Measurements from ENCODE around the gene MANBA. TPM values are rescaled to one million over a fixed set of nuclear protein-coding genes. Genes with fewer than 3 reads are reported as not detected.

MANBA gene
- total and polyA plus RNA-seq, 2 of the 4 experiments (the other 2 are of a cell fraction), result 11.5 to 17.2 TPM

GRCh38 chr4:102687982-102688433 lies 72.8 kb downstream of the MANBA start:
- peaks cover 2% of the 10 kb centered on the region; the same call in 1 of the 2 replicates for H3K36me3 ChIP-seq (ENCODE audit: control insufficient read depth, insufficient read depth, low read length)
- in situ Hi-C loops (cut with MboI; ENCODE audit: low sequenced_read_pairs), result no loop called here
- H2AK5ac ChIP-seq (ENCODE audit: low read depth, low read length), result peak overlapping the region; percentile 73
- peak overlapping the region; percentile 46; the same call in 2 of the 3 replicates for H2BK15ac ChIP-seq (ENCODE audit: low read depth, low read length)
- no peak overlapping the region for H3K4me2 ChIP-seq (ENCODE audit: low read depth, low read length)
- BruUV-seq (replicated peaks), result no TSS peak
- WGBS, 2 experiments (ENCODE audit: extremely low coverage in 2 of 2, insufficient read length in 1 of 2), result 96% methylated on average over 5 of the region's 7 CpGs; no CpG with 5 or more reads in 1 of the 2 experiments
- H4K91ac ChIP-seq (ENCODE audit: insufficient read depth, low read depth, low read length), result peak overlapping the region; percentile 24; the same call in 1 of the 2 replicates
- no peak overlapping the region for H4K5ac ChIP-seq (ENCODE audit: low read depth, low read length)
- H2BK5ac ChIP-seq (ENCODE audit: low read depth, low read length, poor library complexity, severe bottlenecking), result peak overlapping the region; percentile 69
- DNase-seq, result peak; percentile 15
- H3K18ac ChIP-seq (ENCODE audit: low read depth, low read length), result no peak overlapping the region
- peak overlapping the region; percentile 8 for H3K23ac ChIP-seq (ENCODE audit: low read depth, low read length)
- peaks cover 4 to 19% of the 10 kb centered on the region in 2 experiments; a peak in 3 of 4 replicates for H3K79me1 ChIP-seq (ENCODE audit: low read depth in 1 of 2, low read length in 2 of 2)
- H3K4me3 ChIP-seq (ENCODE audit: insufficient read depth, low read depth, low read length), result no peak overlapping the region
- dilution Hi-C loops (cut with HindIII; ENCODE audit: low sequenced_read_pairs, unreplicated experiment), result no loop called here
- TF ChIP-seq POLR2A (IDR thresholded peaks at IDR 0.05; ENCODE audit: low read depth, low read length) (no peak), USF2 (IDR thresholded peaks at IDR 0.05; ENCODE audit: low read depth, low read length) (no peak), MAZ (IDR thresholded peaks at IDR 0.05; ENCODE audit: borderline replicate concordance, low read depth, low read length) (no peak)
- no peaks in the 10 kb centered on the region for H3K27me3 ChIP-seq (ENCODE audit: control insufficient read depth, insufficient read depth, low read length)
- POLR2A ChIA-PET (ENCODE audit: unreplicated experiment), result no interaction called here
- peaks cover 12% of the 10 kb centered on the region for H3K4me1 ChIP-seq (ENCODE audit: control insufficient read depth, insufficient read depth, low read length)
- intact Hi-C loops (cut with micrococcal nuclease), result no loop called here
- no peak overlapping the region for H2AK9ac ChIP-seq (replicated peaks; ENCODE audit: low read depth, low read length, poor library complexity)
- H3K9ac ChIP-seq (ENCODE audit: low read depth, low read length), result no peak overlapping the region
- ATAC-seq (ENCODE audit: low read depth), result no peak
- H3K9me3 ChIP-seq (ENCODE audit: control insufficient read depth, insufficient read depth, low read length), result no peaks in the 10 kb centered on the region
- peak overlapping the region in 1 of 2 experiments; percentile 68; a peak in 1 of 4 replicates for H4K8ac ChIP-seq (ENCODE audit: low read depth in 2 of 2, low read length in 2 of 2)
- CTCF ChIA-PET, result no interaction called here
- H3K14ac ChIP-seq (replicated peaks; ENCODE audit: low read depth, low read length), result peak overlapping the region; percentile 47
- H2BK20ac ChIP-seq (ENCODE audit: low read depth, low read length), result peak overlapping the region; percentile 64; the same call in 1 of the 2 replicates
- H2BK120ac ChIP-seq (ENCODE audit: low read depth, low read length), result peak overlapping the region; percentile 58; the same call in 1 of the 2 replicates
- H3K27ac ChIP-seq (ENCODE audit: insufficient read depth, low read length), result no peak overlapping the region
- H4K20me1 ChIP-seq (ENCODE audit: insufficient read depth, low read length), result no peaks in the 10 kb centered on the region
- H2AFZ ChIP-seq (replicated peaks; ENCODE audit: low read length, poor library complexity), result no peak overlapping the region
- no peak overlapping the region for H3K56ac ChIP-seq (ENCODE audit: extremely low read depth, insufficient read depth, low read length)
- H3K9me1 ChIP-seq (ENCODE audit: insufficient read depth, low read length), result peaks cover 13% of the 10 kb centered on the region
- peak overlapping the region; percentile 56 for H3K4ac ChIP-seq (ENCODE audit: low read depth, low read length)
